ENCODE data around the gene ACSF3.

DNA sequence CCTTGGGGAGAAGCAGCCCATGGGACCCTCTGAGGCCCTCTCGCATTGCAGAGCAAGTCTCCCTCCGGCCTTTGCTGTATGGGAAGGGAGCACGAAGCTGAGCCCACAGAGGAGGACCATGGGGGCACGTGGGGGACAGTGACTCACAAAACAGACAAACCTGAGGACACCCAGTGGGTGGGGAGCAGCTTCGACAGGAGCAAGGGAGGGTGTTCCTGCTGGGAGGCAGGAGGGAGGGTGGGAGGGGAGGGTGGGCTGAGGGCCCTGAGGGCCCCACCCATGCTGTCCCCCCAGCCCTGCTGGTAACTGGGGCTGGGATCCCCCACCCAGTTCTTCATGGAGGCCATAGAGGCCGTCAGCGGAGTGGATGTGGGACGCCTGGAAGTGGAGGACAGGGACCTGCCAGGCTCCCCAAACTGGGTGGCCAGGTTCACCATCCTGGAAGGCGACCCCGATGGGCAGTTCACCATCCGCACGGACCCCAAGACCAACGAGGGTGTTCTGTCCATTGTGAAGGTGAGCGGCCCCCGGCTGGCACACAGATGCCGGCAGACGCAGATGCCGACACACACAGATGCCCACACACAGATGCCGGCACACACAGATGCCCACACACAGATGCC, 94.2 kb downstream of the ACSF3 start:
- TF ChIP-seq POLR2A (IDR thresholded peaks at IDR 0.05), result no peak
- TF ChIP-seq, protein P1, sequence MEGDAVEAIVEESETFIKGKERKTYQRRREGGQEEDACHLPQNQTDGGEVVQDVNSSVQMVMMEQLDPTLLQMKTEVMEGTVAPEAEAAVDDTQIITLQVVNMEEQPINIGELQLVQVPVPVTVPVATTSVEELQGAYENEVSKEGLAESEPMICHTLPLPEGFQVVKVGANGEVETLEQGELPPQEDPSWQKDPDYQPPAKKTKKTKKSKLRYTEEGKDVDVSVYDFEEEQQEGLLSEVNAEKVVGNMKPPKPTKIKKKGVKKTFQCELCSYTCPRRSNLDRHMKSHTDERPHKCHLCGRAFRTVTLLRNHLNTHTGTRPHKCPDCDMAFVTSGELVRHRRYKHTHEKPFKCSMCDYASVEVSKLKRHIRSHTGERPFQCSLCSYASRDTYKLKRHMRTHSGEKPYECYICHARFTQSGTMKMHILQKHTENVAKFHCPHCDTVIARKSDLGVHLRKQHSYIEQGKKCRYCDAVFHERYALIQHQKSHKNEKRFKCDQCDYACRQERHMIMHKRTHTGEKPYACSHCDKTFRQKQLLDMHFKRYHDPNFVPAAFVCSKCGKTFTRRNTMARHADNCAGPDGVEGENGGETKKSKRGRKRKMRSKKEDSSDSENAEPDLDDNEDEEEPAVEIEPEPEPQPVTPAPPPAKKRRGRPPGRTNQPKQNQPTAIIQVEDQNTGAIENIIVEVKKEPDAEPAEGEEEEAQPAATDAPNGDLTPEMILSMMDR (IDR thresholded peaks at IDR 0.05), result no peak
- no peak for TF ChIP-seq EP300 (IDR thresholded peaks at IDR 0.05)

Measured in upper lobe of left lung (tissue), 4 donors.